Mucosa of rectum (tissue), 2 donors: Measurements from ENCODE around the gene PSMD12.
"Not testable (repeated sequence)": the region's sequence is repeated elsewhere in the genome, so short reads cannot be mapped to it uniquely, and the experiment has no call there.

Experiments
- H3K27ac ChIP-seq, 2 donors: one replicate each; pipeline ENCODE4 v1.7.0; 2013; ENCODE audit warnings: inconsistent platforms in 2 of 2, low read depth in 2 of 2, low read length in 2 of 2
- H3K27me3 ChIP-seq, 2 donors: one replicate each; pipeline ENCODE4 v1.7.0; 2013; ENCODE audit warnings: low read length in 2 of 2; ENCODE audit not compliant: control insufficient read depth in 2 of 2, insufficient read depth in 2 of 2
- H3K36me3 ChIP-seq, 2 donors: one replicate each; pipeline ENCODE4 v1.7.0; 2013; ENCODE audit warnings: low read length in 2 of 2; ENCODE audit not compliant: control insufficient read depth in 2 of 2, insufficient read depth in 2 of 2
- H3K4me1 ChIP-seq, 2 donors: one replicate each; pipeline ENCODE4 v1.7.0; 2013; ENCODE audit warnings: low read length in 2 of 2, mild to moderate bottlenecking in 1 of 2; ENCODE audit not compliant: control insufficient read depth in 2 of 2, insufficient read depth in 2 of 2
- H3K4me3 ChIP-seq, 2 donors: one replicate each; pipeline ENCODE4 v1.7.0; 2013; ENCODE audit warnings: low read length in 2 of 2
- H3K9ac ChIP-seq, 2 donors: one replicate each; pipeline ENCODE4 v1.7.0; 2013; ENCODE audit warnings: low read length in 2 of 2, low read depth in 1 of 2, mild to moderate bottlenecking in 1 of 2
- H3K9me3 ChIP-seq, 2 donors: one replicate each; pipeline ENCODE4 v1.7.0; 2013; ENCODE audit warnings: low read length in 2 of 2; ENCODE audit not compliant: control insufficient read depth in 2 of 2
- donor health status: healthy.
- donor health status: Normal muscosa, but diverticular disease.

PSMD12 gene

DNA sequence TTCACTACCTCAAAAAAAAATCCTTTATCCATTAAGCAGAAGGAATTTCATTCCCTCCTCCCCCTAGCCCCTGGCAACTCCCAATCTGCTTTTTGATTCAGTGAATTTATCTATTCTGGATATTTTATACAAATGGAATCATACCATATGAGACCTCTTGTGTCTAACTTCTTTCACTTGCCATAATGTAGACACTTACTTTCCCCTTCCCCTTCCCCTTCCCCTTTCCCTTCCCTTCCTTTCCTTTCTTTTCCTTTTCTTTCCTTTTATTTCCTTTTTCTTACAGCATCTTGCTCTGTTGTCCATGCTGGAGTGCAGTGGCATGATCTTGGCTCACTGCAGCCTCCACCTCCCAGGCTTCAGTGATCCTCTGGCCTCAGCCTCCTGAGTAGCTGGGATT, 50.5 kb downstream of the PSMD12 start:
- no peaks in the 10 kb centered on the region for H3K4me1 ChIP-seq
- no peaks in the 10 kb centered on the region for H3K36me3 ChIP-seq
- H3K9me3 ChIP-seq: no peaks in the 10 kb centered on the region
- no peak overlapping the region for H3K4me3 ChIP-seq
- no peak overlapping the region for H3K27ac ChIP-seq
- no peaks in the 10 kb centered on the region for H3K27me3 ChIP-seq
- H3K9ac ChIP-seq: no peak overlapping the region

DNA sequence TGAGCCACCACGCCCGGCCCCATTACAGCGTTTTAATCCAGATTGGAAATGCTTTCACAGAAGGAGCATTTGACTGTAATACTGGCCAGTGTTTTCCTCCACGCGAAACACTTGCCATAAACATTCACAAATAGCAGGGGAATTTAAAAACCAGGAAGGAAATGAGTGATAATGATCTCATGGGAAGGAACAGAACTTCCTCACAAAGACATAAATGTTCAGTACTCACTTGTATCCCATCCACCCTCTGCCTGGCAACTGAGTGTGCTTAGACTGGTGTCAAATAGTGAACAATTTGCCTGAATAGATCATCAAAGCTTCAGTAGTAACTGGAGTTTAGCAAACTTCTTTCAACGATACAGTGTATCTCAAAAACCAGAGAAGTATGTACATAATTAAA, 54.1 kb downstream of the PSMD12 start:
- no peaks in the 10 kb centered on the region for H3K4me1 ChIP-seq
- H3K9me3 ChIP-seq: no peaks in the 10 kb centered on the region
- no peak overlapping the region for H3K27ac ChIP-seq
- H3K9ac ChIP-seq: no peak overlapping the region
- no peaks in the 10 kb centered on the region for H3K36me3 ChIP-seq
- no peaks in the 10 kb centered on the region for H3K27me3 ChIP-seq
- no peak overlapping the region for H3K4me3 ChIP-seq

DNA sequence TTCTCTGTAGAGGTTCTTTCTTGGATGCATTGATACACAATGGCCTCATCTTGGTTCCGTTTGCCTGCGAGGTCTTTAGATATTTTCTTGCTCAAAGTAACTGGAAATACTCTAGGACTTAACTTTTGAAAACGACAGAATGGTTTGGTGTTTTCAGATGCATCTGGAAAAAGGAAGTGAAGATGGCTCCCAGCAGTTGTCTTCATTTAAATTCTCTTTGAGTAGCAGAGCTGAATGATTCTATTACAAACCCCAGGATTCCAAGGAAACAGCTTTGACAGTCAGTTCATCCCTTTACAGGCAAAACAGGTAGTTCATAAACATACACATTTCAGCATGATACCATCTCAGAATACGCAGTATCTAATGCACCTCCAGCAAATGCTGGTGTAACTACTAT, 54.8 kb downstream of the PSMD12 start:
- H3K4me1 ChIP-seq: no peaks in the 10 kb centered on the region
- H3K9ac ChIP-seq: no peak overlapping the region
- no peaks in the 10 kb centered on the region for H3K27me3 ChIP-seq
- no peak overlapping the region for H3K4me3 ChIP-seq
- no peaks in the 10 kb centered on the region for H3K9me3 ChIP-seq
- no peaks in the 10 kb centered on the region for H3K36me3 ChIP-seq
- no peak overlapping the region for H3K27ac ChIP-seq

GRCh38 chr17:67310406-67310805, 56.0 kb downstream of the PSMD12 start:
- Histone ChIP-seq H3K4me3 (no peak overlapping the region), H3K9ac (no peak overlapping the region), H3K4me1 (no peaks in the 10 kb centered on the region), H3K27me3 (no peaks in the 10 kb centered on the region), H3K9me3 (no peaks in the 10 kb centered on the region), H3K36me3 (no peaks in the 10 kb centered on the region), H3K27ac (no peak overlapping the region)

DNA sequence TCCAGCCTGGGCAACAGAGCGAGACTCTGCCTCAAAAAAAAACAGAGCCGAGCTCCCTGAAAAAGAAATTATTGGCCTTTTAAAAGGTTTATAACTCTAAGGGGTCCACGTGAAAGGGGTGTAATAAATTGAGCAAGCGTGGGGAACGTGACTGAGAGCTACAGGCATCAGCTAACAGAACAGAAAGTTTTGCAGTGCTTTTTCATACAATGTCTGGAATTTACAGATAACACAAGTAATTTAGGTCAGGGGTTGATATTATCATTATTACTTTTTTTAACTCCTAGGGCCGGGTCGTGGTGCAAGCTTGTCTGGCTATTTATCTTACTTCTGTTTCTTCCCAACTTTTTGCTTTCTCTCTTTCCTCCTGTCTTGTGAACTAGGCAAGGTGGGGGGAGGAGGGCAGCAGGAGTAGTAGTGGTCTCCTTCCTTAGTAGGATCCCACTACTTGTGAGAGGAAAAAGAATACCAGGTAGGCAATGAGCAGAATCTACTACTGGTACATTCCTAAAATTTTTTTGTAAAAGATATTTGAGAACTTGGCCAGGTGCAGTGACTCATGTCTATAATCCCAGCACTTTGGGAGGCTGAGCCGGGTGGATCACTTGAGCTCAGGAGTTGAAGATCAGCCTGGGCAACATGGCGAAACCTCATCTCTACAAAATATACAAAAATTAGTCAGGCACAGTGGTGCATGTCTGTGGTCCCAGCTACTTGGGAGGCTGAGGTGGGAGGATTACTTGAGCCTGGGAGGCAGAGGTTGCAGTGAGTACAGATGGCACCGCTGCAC, 60.7 kb downstream of the PSMD12 start:
- H3K27me3 ChIP-seq, H3K36me3 ChIP-seq, H3K9me3 ChIP-seq, H3K9ac ChIP-seq, H3K4me1 ChIP-seq, H3K27ac ChIP-seq, H3K4me3 ChIP-seq: not testable (repeated sequence)

- Histone ChIP-seq H3K9ac (no peak overlapping the region), H3K27me3 (no peaks in the 10 kb centered on the region), H3K4me3 (no peak overlapping the region), H3K27ac (no peak overlapping the region), H3K4me1 (no peaks in the 10 kb centered on the region), H3K36me3 (no peaks in the 10 kb centered on the region), H3K9me3 (no peaks in the 10 kb centered on the region)
These were observed 68.9 kb downstream of the PSMD12 start for GRCh38 chr17:67297454-67297960.

- Histone ChIP-seq H3K27ac (no peak overlapping the region), H3K9me3 (no peaks in the 10 kb centered on the region), H3K36me3 (no peaks in the 10 kb centered on the region), H3K4me1 (no peaks in the 10 kb centered on the region), H3K4me3 (no peak overlapping the region), H3K9ac (no peak overlapping the region), H3K27me3 (no peaks in the 10 kb centered on the region)
These were observed 71.8 kb downstream of the PSMD12 start for GRCh38 chr17:67294451-67295199.

DNA sequence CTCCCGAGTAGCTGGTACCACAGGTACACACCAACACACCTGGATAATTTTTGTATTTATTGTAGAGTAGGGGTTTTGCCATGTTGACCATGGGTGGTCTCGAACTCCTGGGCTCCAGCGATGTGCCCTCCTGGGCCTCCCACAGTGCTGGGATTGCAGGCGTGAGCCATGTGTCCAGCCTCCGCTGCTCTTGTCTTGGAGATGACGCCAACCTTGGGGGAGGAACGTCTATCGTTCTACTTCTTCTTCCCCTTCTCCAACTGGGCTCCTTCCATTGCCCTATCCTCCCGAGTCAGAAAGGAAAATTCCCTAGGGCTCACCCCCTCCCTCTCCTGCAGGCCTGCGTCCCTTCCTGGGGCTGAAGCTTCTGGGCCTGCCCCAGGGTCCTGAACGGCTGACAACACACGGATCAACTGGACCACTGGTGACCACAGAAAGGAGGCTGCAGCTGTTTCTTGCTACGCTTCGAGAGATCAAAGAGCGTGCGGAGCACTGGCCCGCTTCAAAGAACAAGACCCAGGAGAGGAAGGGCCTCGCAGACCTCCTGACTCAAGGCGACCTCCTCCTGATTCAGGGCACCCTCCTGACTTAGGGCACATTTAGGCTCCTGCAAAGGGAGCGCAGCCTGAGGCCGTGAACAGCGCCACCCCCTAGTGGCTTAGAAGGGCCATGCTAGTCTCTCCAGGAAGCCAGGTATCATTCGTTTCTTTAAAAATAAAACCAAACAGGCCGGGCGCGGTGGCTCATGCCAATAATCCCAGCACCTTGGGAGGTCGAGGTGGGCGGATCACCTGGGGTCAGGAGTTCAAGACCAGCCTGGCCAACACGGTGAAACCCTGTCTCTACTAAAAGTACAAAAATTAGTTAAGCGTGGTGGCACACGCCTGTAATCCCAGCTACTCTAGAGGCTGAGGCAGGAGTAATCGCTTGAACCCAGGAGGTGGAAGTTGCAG, 72.8 kb downstream of the PSMD12 start:
- Histone ChIP-seq H3K4me3 (no peak overlapping the region), H3K9ac (no peak overlapping the region), H3K4me1 (peaks cover 0 to 3% of the 10 kb centered on the region in 2 donors), H3K36me3 (no peaks in the 10 kb centered on the region), H3K27me3 (no peaks in the 10 kb centered on the region), H3K27ac (no peak overlapping the region), H3K9me3 (no peaks in the 10 kb centered on the region)

- H3K4me3 ChIP-seq: no peak overlapping the region
- no peaks in the 10 kb centered on the region for H3K9me3 ChIP-seq
- no peak overlapping the region for H3K9ac ChIP-seq
- no peaks in the 10 kb centered on the region for H3K27me3 ChIP-seq
- H3K4me1 ChIP-seq: peaks cover 0 to 3% of the 10 kb centered on the region in 2 donors
- H3K36me3 ChIP-seq: no peaks in the 10 kb centered on the region
- H3K27ac ChIP-seq: no peak overlapping the region
These were observed 75.6 kb downstream of the PSMD12 start for GRCh38 chr17:67290711-67291291.
